Amniotic epithelial cell (primary cell): Measurements from ENCODE around the gene MLXIP.

Source experiments
- DNase-seq: peaks from one replicate; pipeline ENCODE4 v3.0.0-alpha.2; 2010; ENCODE audit warnings: low read depth

The MLXIP gene

DNA sequence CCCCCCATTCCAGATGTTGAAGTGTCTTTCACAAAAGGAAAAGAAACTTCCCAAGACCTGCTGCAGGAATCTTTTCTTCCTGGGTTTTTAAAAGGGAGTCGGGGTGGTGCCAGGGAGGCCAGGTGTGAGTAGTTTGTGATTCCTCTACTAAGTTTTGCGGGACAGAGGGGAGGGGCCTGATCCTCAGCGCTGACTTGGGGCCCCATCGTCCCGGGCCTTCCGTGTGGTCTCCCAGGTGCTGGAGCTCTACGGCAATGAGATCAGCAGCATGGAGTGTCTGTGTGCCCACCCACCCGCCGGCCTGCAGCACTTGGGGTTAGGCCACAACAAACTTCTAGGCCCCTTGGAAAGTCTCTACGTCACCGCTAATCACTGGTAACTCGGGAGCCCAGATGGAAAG lies 108.9 kb downstream of the MLXIP start:
- no peak for DNase-seq

DNA sequence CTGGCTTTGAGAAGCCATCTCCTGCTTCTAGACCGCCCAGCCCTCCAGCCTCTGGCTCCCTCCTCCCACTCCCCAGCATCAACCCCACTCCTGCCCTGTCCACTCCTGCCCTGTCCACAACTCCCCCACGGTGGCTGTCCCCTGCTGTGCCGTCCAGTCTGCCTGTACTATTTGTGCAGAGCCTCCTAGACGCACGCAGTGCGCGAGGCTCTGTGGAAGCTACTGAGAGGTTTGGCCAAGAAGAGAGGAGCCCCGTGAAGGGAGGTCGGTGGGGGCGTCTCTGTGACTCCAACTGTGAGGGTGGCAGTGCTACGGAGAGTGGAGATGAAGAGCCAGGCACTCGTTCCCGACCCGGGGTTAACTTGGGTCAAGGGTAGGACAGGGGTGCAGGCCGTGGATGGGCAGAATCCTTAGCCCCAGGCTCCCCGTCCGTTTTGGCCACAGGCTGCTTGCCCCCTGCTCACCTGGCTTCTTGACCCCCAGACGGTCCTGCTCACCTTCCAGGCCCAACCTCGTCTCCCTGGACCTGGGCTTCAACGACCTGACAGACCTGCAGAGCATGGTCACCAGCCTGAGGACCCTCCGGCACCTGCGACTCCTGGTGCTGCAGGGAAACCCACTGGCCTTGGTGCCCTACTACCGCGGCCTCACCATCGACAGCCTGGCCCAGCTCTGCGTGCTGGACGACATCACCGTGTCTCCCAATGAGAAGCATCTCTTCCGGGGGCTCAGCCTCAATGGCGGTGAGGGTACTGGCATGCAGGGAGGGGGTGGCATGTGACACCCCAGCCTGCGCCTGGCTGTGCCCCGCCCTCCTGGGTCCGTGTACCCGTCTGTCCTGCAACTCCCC lies 111.3 kb downstream of the MLXIP start:
- no peak for DNase-seq

DNA sequence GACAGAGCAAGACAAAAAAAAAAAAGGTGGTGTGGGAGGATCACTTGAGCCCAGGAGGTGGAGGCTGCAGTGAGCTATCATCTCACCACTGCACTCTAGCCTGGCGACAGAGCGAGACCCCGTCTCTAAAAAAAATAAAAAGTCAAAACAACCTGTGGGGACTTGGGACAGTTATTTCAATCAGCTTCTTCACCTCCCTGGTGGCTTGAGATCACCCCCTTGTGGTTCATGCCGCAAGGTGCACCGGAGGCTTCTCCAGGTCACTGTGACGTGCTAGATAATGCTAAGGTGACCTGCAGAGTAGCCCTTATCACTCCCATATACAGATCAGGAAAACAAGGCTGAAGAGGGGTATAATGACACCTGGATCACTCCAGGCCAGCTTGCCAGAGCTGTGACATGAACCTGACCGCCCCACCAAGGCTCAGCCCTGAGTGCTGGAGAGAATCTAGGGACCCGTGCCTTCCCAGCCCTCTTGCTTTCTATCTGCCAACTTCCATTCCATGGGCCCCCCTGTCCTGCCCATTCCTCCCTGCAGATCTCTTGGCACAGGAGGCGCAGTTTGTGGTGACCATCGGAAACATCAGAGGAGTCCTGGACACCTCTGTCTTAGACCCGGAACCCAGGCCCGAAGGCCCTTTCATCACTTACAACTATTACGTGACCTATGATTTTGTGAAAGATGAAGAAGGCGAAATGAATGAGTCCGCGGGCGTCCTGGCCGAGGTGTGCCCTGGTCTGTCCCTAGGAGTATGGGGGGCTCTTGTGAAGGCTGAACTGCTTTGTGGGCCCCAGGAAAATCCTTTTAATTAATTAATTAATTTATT lies 112.5 kb downstream of the MLXIP start:
- peak; percentile 51 for DNase-seq

DNA sequence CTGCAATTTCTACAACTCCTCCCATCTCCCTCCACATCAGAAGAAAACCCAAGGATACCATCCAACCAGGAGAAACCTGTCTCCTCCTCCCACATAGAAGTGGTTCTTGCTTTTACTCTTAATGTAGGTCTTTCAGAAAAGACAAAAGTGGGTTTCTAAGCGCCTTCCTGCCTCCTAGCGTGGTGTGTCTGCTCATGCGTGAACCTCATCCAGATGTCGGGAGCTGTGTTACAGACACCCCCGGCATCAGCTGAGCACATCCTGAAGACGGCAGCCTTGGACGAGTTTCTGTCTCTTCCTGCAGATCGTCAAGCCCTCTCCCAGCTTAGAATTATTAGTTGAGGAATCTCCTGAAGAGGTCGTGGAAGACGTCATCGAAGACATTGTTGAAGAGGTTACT lies 113.9 kb downstream of the MLXIP start:
- no peak for DNase-seq

DNA sequence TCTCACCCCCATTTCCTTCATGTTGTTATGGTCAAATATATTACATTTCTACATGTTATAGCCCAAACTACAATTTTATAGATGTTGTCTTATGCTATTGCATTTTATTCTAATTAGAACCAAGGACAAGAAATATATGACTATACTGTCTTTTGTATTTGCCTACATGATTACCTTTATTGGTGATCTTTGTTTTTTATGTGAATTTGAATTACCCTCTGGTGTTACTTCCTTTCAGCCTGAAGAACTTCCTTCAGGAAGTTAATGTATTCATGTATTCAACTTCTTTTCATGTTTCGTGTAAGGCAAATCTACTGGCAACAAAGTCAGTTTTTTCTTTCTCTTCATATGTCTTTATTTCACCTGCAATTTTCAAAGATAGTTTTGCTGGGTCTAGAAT lies 116.2 kb downstream of the MLXIP start:
- DNase-seq: no peak

DNA sequence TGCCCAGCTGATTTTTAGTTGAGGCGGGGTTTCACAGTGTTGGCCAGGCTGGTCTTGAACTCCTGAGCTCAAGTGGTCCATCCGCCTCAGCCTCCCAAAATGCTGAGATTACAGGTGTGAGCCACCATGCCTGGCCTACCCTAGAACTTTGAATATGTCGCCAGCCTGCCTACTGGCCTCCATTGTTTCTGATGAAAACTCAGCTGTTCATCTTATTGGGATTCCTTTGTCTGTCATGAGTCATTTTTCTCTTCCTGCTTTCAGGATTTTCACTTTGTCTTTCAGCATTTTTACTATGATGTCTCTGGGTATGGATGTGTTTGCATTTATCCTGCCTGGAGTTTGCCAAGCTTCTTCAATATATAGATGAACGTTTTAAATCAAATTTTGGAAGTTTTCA lies 116.8 kb downstream of the MLXIP start:
- no peak for DNase-seq
